Measurements from ENCODE around the gene ADAMTSL1.

Gene ADAMTSL1

DNA sequence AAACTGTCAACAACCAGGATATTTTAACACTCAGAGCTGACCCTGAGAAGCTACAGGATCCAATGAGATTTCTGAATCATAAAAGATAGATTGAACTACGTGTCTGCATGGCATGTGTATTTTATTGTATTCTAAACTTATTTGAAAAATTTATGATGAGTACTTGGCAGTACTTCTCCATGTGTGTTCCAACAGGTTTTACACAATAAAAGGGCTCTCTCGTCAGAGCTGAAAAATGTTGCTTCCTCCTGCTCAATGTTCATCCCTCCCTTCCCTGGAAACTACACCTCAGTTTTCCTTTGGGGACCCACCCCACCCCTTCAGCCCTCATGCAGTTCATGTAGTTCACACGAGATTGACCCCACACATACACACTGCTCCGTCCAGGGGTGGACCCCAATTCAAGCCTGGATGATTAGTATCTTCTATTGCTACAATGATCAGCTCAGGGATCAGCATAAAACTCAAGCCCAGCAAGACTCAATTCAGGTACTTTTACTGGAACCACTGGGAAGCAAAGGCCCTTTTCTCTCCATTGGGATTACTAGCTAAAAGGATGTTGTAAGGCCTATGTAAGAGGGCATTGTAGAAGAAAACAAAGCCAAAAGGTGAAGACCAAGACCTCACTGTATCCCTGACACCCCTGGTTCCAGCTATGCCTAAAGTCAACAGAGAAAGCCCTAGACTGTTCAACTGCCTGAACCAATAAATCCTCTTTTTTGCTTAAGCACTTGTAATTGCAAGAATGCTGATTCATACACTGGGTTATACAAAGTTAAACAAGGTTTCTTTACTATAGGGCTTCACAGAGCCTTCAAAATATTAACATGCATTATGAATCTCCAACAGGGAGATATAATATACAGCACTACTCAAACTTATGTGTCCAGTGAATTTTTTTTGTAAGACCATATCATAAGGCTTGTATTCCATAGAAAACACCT, 446.5 kb downstream of the ADAMTSL1 start:
- H3K4me1 ChIP-seq (ENCODE audit: low read length), result no peaks in the 10 kb centered on the region
- H3K27ac ChIP-seq (ENCODE audit: low read length), result no peak overlapping the region
- H3K36me3 ChIP-seq (replicated peaks; ENCODE audit: low read depth, low read length), result no peaks in the 10 kb centered on the region
- H3K9ac ChIP-seq (ENCODE audit: low read length), result no peak overlapping the region
- no peak overlapping the region for H3K4me3 ChIP-seq (ENCODE audit: low read length)
- H3K27me3 ChIP-seq (ENCODE audit: low read depth, low read length), result peaks cover 7% of the 10 kb centered on the region; the same call in 1 of the 2 replicates
- no peak overlapping the region for H2AFZ ChIP-seq (ENCODE audit: low read depth, low read length)
- no peak overlapping the region for H3K4me2 ChIP-seq (ENCODE audit: low read length)
- no peaks in the 10 kb centered on the region for H4K20me1 ChIP-seq (ENCODE audit: insufficient read depth, low read length)
- H3K9me3 ChIP-seq (ENCODE audit: insufficient read depth, low read length), result no peaks in the 10 kb centered on the region
- no peaks in the 10 kb centered on the region for H3K79me2 ChIP-seq (ENCODE audit: low read length)
- TF ChIP-seq CTCF (IDR thresholded peaks at IDR 0.05; ENCODE audit: low read depth, low read length) (no peak), EZH2phosphoT487 (IDR thresholded peaks at IDR 0.05; ENCODE audit: low read depth) (no peak)

DNA sequence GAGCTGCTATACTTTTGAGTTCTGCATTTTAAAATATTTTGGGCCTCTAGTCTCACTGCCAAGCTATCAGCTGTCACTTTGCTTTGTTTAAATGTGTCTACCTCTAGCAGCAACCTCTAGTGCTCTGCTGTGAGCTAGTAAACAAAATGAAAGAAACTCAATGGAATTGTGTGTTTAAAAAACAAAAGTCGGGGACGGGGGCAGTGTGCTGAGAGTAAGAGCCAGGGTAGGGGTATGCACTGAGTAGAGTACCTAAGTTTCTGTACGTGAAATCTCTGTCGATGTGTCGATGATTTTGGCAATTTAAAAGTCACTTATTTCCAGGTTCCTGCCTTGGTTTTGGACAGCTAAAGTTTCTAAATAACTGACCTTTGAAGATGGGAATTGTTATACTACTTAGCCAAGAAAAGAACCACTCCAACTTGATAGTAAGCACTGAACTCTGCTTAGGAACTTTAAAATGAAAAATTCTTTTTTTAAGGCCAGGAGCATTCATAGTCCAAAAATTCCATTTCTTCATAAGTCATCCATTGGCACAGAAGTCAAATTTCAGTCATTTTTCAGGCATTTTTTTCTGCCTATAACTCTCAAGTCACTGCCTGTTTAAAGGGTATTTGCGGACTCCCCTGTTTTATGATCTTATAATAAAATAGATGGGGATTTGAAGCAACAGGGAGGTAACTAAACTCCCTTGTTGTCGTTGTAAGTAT, 447.6 kb downstream of the ADAMTSL1 start:
- Histone ChIP-seq H3K36me3 (replicated peaks; ENCODE audit: low read depth, low read length) (no peaks in the 10 kb centered on the region), H3K4me2 (ENCODE audit: low read length) (no peak overlapping the region), H4K20me1 (ENCODE audit: insufficient read depth, low read length) (no peaks in the 10 kb centered on the region), H3K9me3 (ENCODE audit: insufficient read depth, low read length) (no peaks in the 10 kb centered on the region), H3K4me3 (ENCODE audit: low read length) (no peak overlapping the region), H3K27ac (ENCODE audit: low read length) (no peak overlapping the region), H3K79me2 (ENCODE audit: low read length) (no peaks in the 10 kb centered on the region), H2AFZ (ENCODE audit: low read depth, low read length) (no peak overlapping the region), H3K9ac (ENCODE audit: low read length) (no peak overlapping the region), H3K27me3 (ENCODE audit: low read depth, low read length) (no peaks in the 10 kb centered on the region), H3K4me1 (ENCODE audit: low read length) (no peaks in the 10 kb centered on the region)
- TF ChIP-seq EZH2phosphoT487 (IDR thresholded peaks at IDR 0.05; ENCODE audit: low read depth) (no peak), CTCF (IDR thresholded peaks at IDR 0.05; ENCODE audit: low read depth, low read length) (no peak)

- H3K36me3 ChIP-seq (replicated peaks; ENCODE audit: low read depth, low read length), result no peaks in the 10 kb centered on the region
- no peak overlapping the region for H2AFZ ChIP-seq (ENCODE audit: low read depth, low read length)
- H3K27ac ChIP-seq (ENCODE audit: low read length), result no peak overlapping the region
- H3K4me3 ChIP-seq (ENCODE audit: low read length), result no peak overlapping the region
- no peaks in the 10 kb centered on the region for H3K27me3 ChIP-seq (ENCODE audit: low read depth, low read length)
- no peaks in the 10 kb centered on the region for H3K4me1 ChIP-seq (ENCODE audit: low read length)
- H3K9me3 ChIP-seq (ENCODE audit: insufficient read depth, low read length), result no peaks in the 10 kb centered on the region
- H3K9ac ChIP-seq (ENCODE audit: low read length), result no peak overlapping the region
- H4K20me1 ChIP-seq (ENCODE audit: insufficient read depth, low read length), result no peaks in the 10 kb centered on the region
- no peaks in the 10 kb centered on the region for H3K79me2 ChIP-seq (ENCODE audit: low read length)
- no peak overlapping the region for H3K4me2 ChIP-seq (ENCODE audit: low read length)
- no peak for TF ChIP-seq CTCF (IDR thresholded peaks at IDR 0.05; ENCODE audit: low read depth, low read length)
- TF ChIP-seq EZH2phosphoT487 (IDR thresholded peaks at IDR 0.05; ENCODE audit: low read depth), result no peak
These were observed 448.4 kb downstream of the ADAMTSL1 start for GRCh38 chr9:18922161-18922885.

Data from OCI-LY3 (cell line).